Stimulated activated CD8-positive, alpha-beta memory T cell treated with anti-CD3 and anti-CD28 coated beads, Interleukin-12 subunit alpha, Interleukin-12 subunit beta, amount 100 ng/mL, for 1 hour (primary cell): ENCODE data around the gene GPR62.

Experiments used
- DNase-seq: peaks from one replicate; pipeline ENCODE4 v3.0.0-alpha.2; 2020; ENCODE audit warnings: low read depth

The GPR62 gene

GRCh38 chr3:51955893-51956770 is 951 bp downstream of the GPR62 start:
- DNase-seq = no peak

- no peak for DNase-seq
Observed at GRCh38 chr3:51957520-51958205, 2.5 kb downstream of the GPR62 start.

- no peak for DNase-seq
Observed at GRCh38 chr3:51958603-51959521, 3.7 kb downstream of the GPR62 start.

GRCh38 chr3:51959651-51960050 is 4.5 kb downstream of the GPR62 start:
- no peak for DNase-seq

- DNase-seq = no peak
Observed at GRCh38 chr3:51960386-51960785, 5.2 kb downstream of the GPR62 start.

GRCh38 chr3:51961011-51961410 is 5.8 kb downstream of the GPR62 start:
- DNase-seq = no peak

- DNase-seq = no peak
Observed at GRCh38 chr3:51961602-51962569, 6.7 kb downstream of the GPR62 start.

- DNase-seq = no peak
Observed at GRCh38 chr3:51962854-51963530, 7.8 kb downstream of the GPR62 start.

GRCh38 chr3:51963951-51964451 is 8.8 kb downstream of the GPR62 start:
- DNase-seq = no peak

- DNase-seq = no peak
Observed at GRCh38 chr3:51964521-51964920, 9.3 kb downstream of the GPR62 start.

- no peak for DNase-seq
Observed at GRCh38 chr3:51966016-51966415, 10.8 kb downstream of the GPR62 start.

GRCh38 chr3:51966486-51966885 is 11.3 kb downstream of the GPR62 start:
- no peak for DNase-seq

GRCh38 chr3:51966922-51967383 is 11.8 kb downstream of the GPR62 start:
- no peak for DNase-seq

GRCh38 chr3:51967384-51968169 is 12.4 kb downstream of the GPR62 start, which contains the start of gene PCBP4:
Gene PCBP4 (minus strand): TSS chr3:51967454. CDS start chr3:51961240, 6,214 bp downstream.
- DNase-seq = no peak

GRCh38 chr3:51968170-51968775 is 13.1 kb downstream of the GPR62 start:
- DNase-seq = no peak

- DNase-seq = no peak
Observed at GRCh38 chr3:51968883-51969678, 13.9 kb downstream of the GPR62 start.

- no peak for DNase-seq
Observed at GRCh38 chr3:51969841-51970240, 14.7 kb downstream of the GPR62 start.
